ENCODE data around the gene SYNJ1. TPM values are rescaled to one million over a fixed set of nuclear protein-coding genes. Genes with fewer than 3 reads are reported as not detected.

Gene SYNJ1
- total and polyA plus RNA-seq, 4 donors, result 7.4 to 17.5 (median 11.8) TPM

- ATAC-seq (ENCODE audit: insufficient read depth, low FRiP score) (peak; percentile 49), DNase-seq (peak; percentile 46 to 72 (median 50))
- peak overlapping the region; percentile 82 to 88 for H3K9ac ChIP-seq (ENCODE audit: insufficient read depth in 1 of 2, low read length in 2 of 2)
- H3K9me3 ChIP-seq (ENCODE audit: control insufficient read depth in 4 of 4, insufficient read depth in 3 of 4, low read length in 3 of 4), result no peaks in the 10 kb centered on the region
- H3K4me3 ChIP-seq, result peak overlapping the region; percentile 87
- 0 to 1% methylated on average over 34 to 42 of the region's 42 CpGs for WGBS, 2 donors
- peak overlapping the region; percentile 90 to 97 for H3K27ac ChIP-seq (ENCODE audit: low read depth in 1 of 2, low read length in 1 of 2)
- H3K36me3 ChIP-seq (ENCODE audit: control insufficient read depth in 4 of 4, insufficient read depth in 4 of 4, low read length in 4 of 4), result peaks cover 0 to 3% (median 1%) of the 10 kb centered on the region in 4 donors
- peaks cover 3 to 15% (median 5%) of the 10 kb centered on the region in 5 donors for H3K4me1 ChIP-seq (ENCODE audit: control insufficient read depth in 5 of 5, insufficient read depth in 5 of 5, low read length in 5 of 5)
- no peak for TF ChIP-seq CTCF (IDR thresholded peaks at IDR 0.05; ENCODE audit: control extremely low read depth, extremely low read depth)
- H3K27me3 ChIP-seq (ENCODE audit: control insufficient read depth in 3 of 3, insufficient read depth in 3 of 3, low read length in 2 of 3), result no peaks in the 10 kb centered on the region
Measured at GRCh38 chr21:32726839-32727686, 750 bp downstream of the SYNJ1 start.

- no peak for TF ChIP-seq CTCF (IDR thresholded peaks at IDR 0.05; ENCODE audit: control extremely low read depth, extremely low read depth)
- 55 to 60% methylated on average over 5 of the region's 5 CpGs for WGBS, 2 donors
- ATAC-seq (ENCODE audit: insufficient read depth, low FRiP score) (no peak), DNase-seq (no peak)
- peaks cover 0 to 2% (median 0%) of the 10 kb centered on the region in 5 donors for H3K4me1 ChIP-seq (ENCODE audit: control insufficient read depth in 5 of 5, insufficient read depth in 5 of 5, low read length in 5 of 5)
- H3K4me3 ChIP-seq, result no peak overlapping the region
- no peaks in the 10 kb centered on the region for H3K27me3 ChIP-seq (ENCODE audit: control insufficient read depth in 3 of 3, insufficient read depth in 3 of 3, low read length in 2 of 3)
- H3K27ac ChIP-seq (ENCODE audit: low read depth in 1 of 2, low read length in 1 of 2), result no peak overlapping the region
- peaks cover 0 to 5% (median 3%) of the 10 kb centered on the region in 4 donors for H3K36me3 ChIP-seq (ENCODE audit: control insufficient read depth in 4 of 4, insufficient read depth in 4 of 4, low read length in 4 of 4)
- peaks cover 0 to 3% (median 0%) of the 10 kb centered on the region in 4 donors for H3K9me3 ChIP-seq (ENCODE audit: control insufficient read depth in 4 of 4, insufficient read depth in 3 of 4, low read length in 3 of 4)
- no peak overlapping the region for H3K9ac ChIP-seq (ENCODE audit: insufficient read depth in 1 of 2, low read length in 2 of 2)
Measured at GRCh38 chr21:32719085-32719484, 8.7 kb downstream of the SYNJ1 start.

- Histone ChIP-seq H3K9me3 (ENCODE audit: control insufficient read depth in 4 of 4, insufficient read depth in 3 of 4, low read length in 3 of 4) (peaks cover 0 to 3% (median 0%) of the 10 kb centered on the region in 4 donors), H3K9ac (ENCODE audit: insufficient read depth in 1 of 2, low read length in 2 of 2) (no peak overlapping the region), H3K27ac (ENCODE audit: low read depth in 1 of 2, low read length in 1 of 2) (peak overlapping the region in 1 of 2 donors; percentile 70), H3K4me1 (ENCODE audit: control insufficient read depth in 5 of 5, insufficient read depth in 5 of 5, low read length in 5 of 5) (peaks cover 0 to 2% (median 0%) of the 10 kb centered on the region in 5 donors), H3K27me3 (ENCODE audit: control insufficient read depth in 3 of 3, insufficient read depth in 3 of 3, low read length in 2 of 3) (no peaks in the 10 kb centered on the region), H3K36me3 (ENCODE audit: control insufficient read depth in 4 of 4, insufficient read depth in 4 of 4, low read length in 4 of 4) (peaks cover 0 to 3% (median 2%) of the 10 kb centered on the region in 4 donors), H3K4me3 (no peak overlapping the region)
- TF ChIP-seq CTCF (IDR thresholded peaks at IDR 0.05; ENCODE audit: control extremely low read depth, extremely low read depth), result no peak
- DNase-seq (no peak), ATAC-seq (ENCODE audit: insufficient read depth, low FRiP score) (no peak)
- WGBS, 2 donors, result 14 to 42% methylated on average over 2 of the region's 2 CpGs
Measured at GRCh38 chr21:32717851-32718316, 9.9 kb downstream of the SYNJ1 start.

Measured in lung (tissue), 12 donors.